GM12872 (cell line): ENCODE results near the gene BRINP3.

ENCODE experiments used
- CTCF ChIP-seq: IDR thresholded peaks from 3 replicates; pipeline ENCODE4 v1.5.1; 2011; ENCODE audit warnings: low read depth, mild to moderate bottlenecking, low read length, moderate library complexity; ENCODE audit not compliant: insufficient read depth

Gene BRINP3

GRCh38 chr1:190373705-190374336 lies 103.8 kb downstream of the BRINP3 start:
- TF ChIP-seq CTCF, result peak; percentile 67

- no peak for TF ChIP-seq CTCF
Observed at GRCh38 chr1:190367200-190367599, 110.5 kb downstream of the BRINP3 start.

GRCh38 chr1:190365283-190365682 lies 112.4 kb downstream of the BRINP3 start:
- TF ChIP-seq CTCF, result no peak

- no peak for TF ChIP-seq CTCF
Observed at GRCh38 chr1:190353538-190354101, 124.0 kb downstream of the BRINP3 start.

GRCh38 chr1:190344454-190344853 lies 133.2 kb downstream of the BRINP3 start:
- TF ChIP-seq CTCF, result no peak

- TF ChIP-seq CTCF, result no peak
Observed at GRCh38 chr1:190338829-190339228, 138.8 kb downstream of the BRINP3 start.

- TF ChIP-seq CTCF, result no peak
Observed at GRCh38 chr1:190328871-190329270, 148.8 kb downstream of the BRINP3 start.
